Measurements from ENCODE around the gene ZMYND8. TPM values are rescaled to one million over a fixed set of nuclear protein-coding genes. Genes with fewer than 3 reads are reported as not detected.
"Not testable (repeated sequence)": the region's sequence is repeated elsewhere in the genome, so short reads cannot be mapped to it uniquely, and the experiment has no call there.

The ZMYND8 gene
- 10 to 100 TPM; 28.1 to 29.6 TPM for total RNA-seq

DNA sequence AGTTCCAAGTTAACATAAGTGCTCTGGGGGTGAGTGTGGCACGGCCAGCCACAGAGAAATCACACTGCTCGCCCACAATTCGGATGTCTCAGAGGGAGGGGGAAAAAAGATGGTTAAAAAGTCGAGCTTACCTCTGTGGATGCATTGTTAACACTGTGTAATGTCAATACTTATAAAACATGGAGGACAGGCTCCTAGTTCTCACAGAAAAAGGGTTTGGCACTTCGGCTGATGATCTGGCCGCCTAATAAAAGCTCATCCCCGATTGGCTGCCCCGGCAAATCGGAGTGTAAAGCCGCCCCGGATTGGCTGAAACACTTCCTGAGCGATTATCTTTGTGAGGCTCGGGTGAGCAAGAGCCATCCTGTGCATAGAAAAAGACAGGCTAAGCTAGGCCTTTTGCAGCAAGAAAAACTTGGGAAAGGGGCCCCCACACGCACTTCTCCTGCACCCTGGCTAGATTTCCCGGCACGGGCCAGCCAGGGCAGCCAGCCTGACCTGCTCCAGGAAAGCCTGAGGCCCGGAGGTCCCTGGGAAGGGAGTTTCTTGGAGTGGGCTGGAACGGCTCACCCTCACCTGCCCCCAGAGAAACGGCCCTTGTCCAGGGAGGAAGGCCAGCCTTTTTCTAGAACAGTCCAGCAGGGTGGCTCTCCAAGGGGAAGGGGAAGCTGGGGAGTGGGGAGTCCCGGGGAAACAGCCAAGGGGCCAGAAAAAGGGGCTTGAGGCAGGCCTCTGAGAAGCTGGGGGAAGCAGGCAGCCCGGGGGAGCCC is at the start of gene ZMYND8:
Gene ZMYND8, minus strand, starts transcription at position 174 of the 770 bp plus-strand sequence. Its CDS starts 29 bp downstream, at position 145.
- intact Hi-C loops (cut with micrococcal nuclease): loop anchor here (1.0 to 2.0 kb wide), 3 partner anchors 39 to 82 kb away; no protein-coding TSS in a partner anchor
- CTCF ChIA-PET: interaction anchor here (1.1 to 6.9 kb wide), 5 partner anchors 27 to 264 kb away, joined by 3 to 92 read pairs (median 5); no protein-coding TSS in a partner anchor
- peak; percentile 99 for DNase-seq
- POLR2A ChIA-PET: interaction anchor here (0.7 to 2.6 kb wide), 12 partner anchors 12 to 254 kb away, joined by 3 to 26 read pairs (median 4); partner anchors contain the start of gene NCOA3
- no peaks in the 10 kb centered on the region for H3K27me3 Mint-ChIP-seq
- H3K4me3 Mint-ChIP-seq: peak within 1 kb of the TSS; percentile 96
- H3K4me1 Mint-ChIP-seq (ENCODE audit: low read depth): peaks cover 35% of the 10 kb centered on the region
- H3K27ac Mint-ChIP-seq: peak within 1 kb of the TSS; percentile 98
- peaks cover 13% of the 10 kb centered on the region for H3K36me3 Mint-ChIP-seq
- H3K9me3 Mint-ChIP-seq: no peaks in the 10 kb centered on the region

DNA sequence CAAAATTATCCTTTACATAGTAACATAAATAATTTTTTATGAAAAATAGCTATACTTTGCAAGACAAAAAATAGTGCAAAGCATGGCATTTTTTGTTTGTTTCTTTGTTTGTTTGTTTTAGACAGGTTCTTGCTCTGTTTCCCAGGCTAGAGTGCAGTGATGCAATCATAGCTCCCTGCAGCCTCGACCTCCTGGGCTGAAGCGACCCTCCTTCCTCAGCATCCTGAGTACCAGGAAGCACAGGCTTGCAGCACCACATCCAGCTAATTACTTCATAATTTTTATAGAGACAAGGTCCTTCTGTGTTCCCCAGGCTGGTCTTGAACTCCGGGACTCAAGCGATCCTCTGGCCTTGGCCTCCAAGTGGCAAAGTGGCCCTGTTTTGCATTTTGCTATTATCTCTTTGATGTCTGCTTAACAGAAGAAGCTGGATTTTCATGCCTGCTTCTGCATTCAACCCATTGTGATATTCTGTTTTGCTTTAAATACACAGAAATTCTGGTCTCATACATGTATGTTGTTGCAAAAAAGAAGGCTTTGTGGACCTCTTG is 49.4 kb upstream of the ZMYND8 start:
- Mint-ChIP-seq H3K27ac (no peak overlapping the region), H3K9me3 (no peaks in the 10 kb centered on the region), H3K36me3 (no peaks in the 10 kb centered on the region), H3K27me3 (no peaks in the 10 kb centered on the region), H3K4me1 (ENCODE audit: low read depth) (peaks cover 6% of the 10 kb centered on the region), H3K4me3 (no peak overlapping the region)
- DNase-seq: no peak
- CTCF ChIA-PET: interaction anchor here (1.6 kb wide), 1 partner anchor 22 kb away, joined by 7 read pairs; no protein-coding TSS in a partner anchor
- POLR2A ChIA-PET: no interaction called here
- intact Hi-C loops (cut with micrococcal nuclease): no loop called here

DNA sequence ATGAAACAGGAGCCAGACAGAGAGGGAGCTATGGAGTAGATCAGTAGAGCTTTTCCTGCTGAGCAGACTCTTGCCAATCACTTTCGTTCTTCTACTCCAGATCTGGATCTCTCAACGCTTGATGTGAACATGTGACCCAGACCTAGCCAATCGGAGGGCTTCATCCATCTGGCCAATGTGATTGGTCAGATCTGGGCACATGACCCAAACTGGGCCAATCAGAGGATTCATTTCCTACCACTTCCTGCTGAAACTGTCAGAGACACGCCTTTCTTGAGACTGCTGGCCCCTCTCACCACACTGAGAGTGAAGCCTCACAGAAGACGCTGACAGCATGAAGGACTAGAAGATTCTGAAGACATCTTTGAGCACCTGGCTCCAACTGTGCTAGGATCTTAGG is 44.2 kb upstream of the ZMYND8 start:
- Mint-ChIP-seq H3K36me3 (no peaks in the 10 kb centered on the region), H3K27ac (no peak overlapping the region), H3K27me3 (no peaks in the 10 kb centered on the region), H3K4me1 (ENCODE audit: low read depth) (peaks cover 3% of the 10 kb centered on the region), H3K4me3 (no peak overlapping the region), H3K9me3 (peaks cover 3% of the 10 kb centered on the region)
- intact Hi-C loops (cut with micrococcal nuclease): no loop called here
- CTCF ChIA-PET: no interaction called here
- POLR2A ChIA-PET: no interaction called here
- DNase-seq: no peak

DNA sequence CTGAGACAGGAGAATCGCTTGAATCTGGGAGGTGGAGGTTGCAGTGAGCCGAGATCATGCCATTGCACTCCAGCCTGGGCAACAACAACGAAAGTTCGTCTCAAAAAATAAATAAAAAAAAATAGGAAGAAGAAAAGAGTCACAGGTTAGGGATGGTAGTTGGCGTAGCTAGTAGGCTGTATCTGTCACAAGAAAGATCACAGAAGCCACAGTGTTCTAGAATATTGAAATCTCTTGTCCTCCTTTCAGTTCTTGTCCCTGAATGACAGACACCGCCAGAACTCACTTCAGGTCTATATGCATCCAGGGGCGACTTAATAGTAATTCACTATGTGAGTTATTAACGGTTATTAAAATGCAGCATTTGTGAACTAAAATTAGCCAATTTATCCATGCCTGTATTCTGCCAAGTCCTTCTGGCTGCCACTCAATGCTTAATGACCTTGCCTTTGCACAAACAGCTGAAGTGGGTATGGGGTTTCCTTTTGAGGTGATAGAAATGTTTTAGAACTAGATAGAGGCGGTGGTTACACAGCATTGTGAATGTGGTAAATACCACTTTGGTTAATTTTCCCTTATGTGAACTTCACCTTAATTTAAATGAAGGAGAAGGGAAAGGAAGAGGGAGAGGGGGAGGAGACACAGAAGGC is 41.3 kb upstream of the ZMYND8 start:
- no peak overlapping the region for H3K4me3 Mint-ChIP-seq
- DNase-seq: no peak
- H3K4me1 Mint-ChIP-seq (ENCODE audit: low read depth): peaks cover 4% of the 10 kb centered on the region
- CTCF ChIA-PET: interaction anchor here (0.6 to 0.7 kb wide), 3 partner anchors 14 to 248 kb away, joined by 3 to 4 read pairs (median 3); no protein-coding TSS in a partner anchor
- peaks cover 3% of the 10 kb centered on the region for H3K9me3 Mint-ChIP-seq
- H3K27ac Mint-ChIP-seq: no peak overlapping the region
- H3K27me3 Mint-ChIP-seq: no peaks in the 10 kb centered on the region
- POLR2A ChIA-PET: no interaction called here
- intact Hi-C loops (cut with micrococcal nuclease): no loop called here
- H3K36me3 Mint-ChIP-seq: no peaks in the 10 kb centered on the region

DNA sequence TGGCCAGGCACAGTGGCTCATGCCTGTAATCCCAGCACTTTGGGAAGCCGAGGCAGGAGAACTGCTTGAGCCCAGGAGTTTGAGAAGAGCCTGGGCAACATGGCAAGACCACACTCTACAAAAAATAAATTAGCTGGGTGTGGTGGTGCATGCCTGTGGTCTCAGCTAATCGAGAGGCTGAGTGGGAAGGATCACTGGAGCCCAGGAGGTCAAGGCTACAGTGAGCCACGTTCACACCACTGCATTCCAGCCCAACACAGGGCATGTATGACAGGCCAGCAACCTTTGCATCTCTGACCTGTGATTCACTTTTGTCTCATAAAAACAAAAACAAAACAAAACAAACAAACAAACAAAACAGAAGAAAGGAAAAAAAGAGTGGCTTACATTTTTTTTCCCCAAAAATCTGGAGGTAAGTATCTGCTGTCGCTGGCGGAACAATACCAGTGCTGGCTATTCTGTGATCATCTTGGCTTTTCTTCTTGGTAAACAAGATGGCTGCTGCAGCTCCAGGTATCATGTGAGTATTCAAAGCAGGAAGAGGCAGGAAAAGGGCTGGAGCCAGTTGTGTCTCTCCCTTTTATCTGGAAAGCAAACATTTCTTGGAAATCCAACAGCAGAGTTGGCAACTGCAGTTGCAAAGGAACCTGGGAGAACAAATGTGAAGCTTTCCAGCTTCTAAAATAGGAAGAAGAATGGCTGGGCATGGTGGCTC is 40.4 kb upstream of the ZMYND8 start:
- intact Hi-C loops (cut with micrococcal nuclease): no loop called here
- Mint-ChIP-seq H3K27me3 (no peaks in the 10 kb centered on the region), H3K36me3 (no peaks in the 10 kb centered on the region), H3K4me1 (ENCODE audit: low read depth) (peaks cover 13% of the 10 kb centered on the region), H3K4me3 (no peak overlapping the region), H3K9me3 (peaks cover 3% of the 10 kb centered on the region), H3K27ac (no peak overlapping the region)
- ChIA-PET CTCF (interaction anchor here (1.4 to 2.4 kb wide), 2 partner anchors 13 to 176 kb away, joined by 3 to 17 read pairs; no protein-coding TSS in a partner anchor), POLR2A (interaction anchor here (0.9 kb wide), 1 partner anchor 135 kb away, joined by 3 read pairs; no protein-coding TSS in a partner anchor)
- DNase-seq: no peak

DNA sequence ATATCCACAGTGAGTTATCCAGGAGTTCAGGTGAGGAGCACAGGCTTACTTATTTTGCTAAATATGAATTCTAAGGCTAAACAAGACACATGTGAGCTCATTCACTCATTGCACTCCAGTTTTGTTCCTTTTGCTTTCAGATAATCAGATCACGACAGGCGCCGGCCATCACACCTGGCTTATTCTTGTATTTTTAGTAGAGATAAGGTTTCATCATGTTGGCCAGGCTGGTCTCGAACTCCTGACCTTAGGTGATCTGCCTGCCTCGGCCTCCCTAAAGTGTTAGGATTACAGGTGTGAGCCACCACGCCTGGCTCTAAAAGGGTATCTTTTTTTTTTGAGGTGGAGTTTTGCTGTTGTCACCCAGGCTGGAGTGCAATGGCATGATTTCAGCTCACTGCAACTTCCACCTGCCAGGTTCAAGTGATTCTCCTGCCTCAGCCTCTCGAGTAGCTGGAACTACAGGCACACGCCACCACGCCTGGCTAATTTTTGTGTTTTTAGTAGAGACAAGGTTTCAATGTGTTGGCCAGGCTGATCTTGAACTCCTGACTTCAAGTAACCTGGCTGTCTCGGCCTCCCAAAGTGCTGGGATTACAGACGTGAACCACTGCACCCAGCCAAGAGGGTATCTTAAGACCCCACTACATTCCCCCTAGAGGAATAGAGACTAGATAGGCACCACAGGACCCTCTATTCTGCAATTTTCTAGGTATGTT is 37.5 kb upstream of the ZMYND8 start:
- H3K36me3 Mint-ChIP-seq; intact Hi-C loops (cut with micrococcal nuclease); H3K9me3 Mint-ChIP-seq; DNase-seq; H3K27ac Mint-ChIP-seq; POLR2A ChIA-PET; H3K4me3 Mint-ChIP-seq; H3K27me3 Mint-ChIP-seq: not testable (repeated sequence)
- H3K4me1 Mint-ChIP-seq (ENCODE audit: low read depth): peaks cover 19% of the 10 kb centered on the region
- CTCF ChIA-PET: interaction anchor here (0.6 to 3.4 kb wide), 4 partner anchors 10 to 228 kb away, joined by 3 to 24 read pairs (median 4); no protein-coding TSS in a partner anchor

DNA sequence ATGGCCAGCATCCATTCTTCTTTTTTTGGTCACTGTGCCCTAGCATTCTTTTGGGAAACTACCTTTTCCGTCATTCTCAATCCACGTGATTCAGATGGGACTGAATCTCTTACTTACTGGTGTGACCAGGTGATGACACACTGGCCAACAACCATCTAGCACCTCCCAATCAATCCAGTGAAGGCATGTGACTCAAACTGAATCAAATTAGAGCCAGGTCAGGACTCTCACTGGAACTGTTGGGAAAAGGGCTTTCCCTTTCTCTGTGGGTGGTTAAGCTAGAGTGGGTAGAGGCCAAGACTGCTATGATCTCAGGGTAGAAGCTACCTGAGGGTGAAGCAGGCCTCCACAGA is 36.2 kb upstream of the ZMYND8 start:
- intact Hi-C loops (cut with micrococcal nuclease): no loop called here

DNA sequence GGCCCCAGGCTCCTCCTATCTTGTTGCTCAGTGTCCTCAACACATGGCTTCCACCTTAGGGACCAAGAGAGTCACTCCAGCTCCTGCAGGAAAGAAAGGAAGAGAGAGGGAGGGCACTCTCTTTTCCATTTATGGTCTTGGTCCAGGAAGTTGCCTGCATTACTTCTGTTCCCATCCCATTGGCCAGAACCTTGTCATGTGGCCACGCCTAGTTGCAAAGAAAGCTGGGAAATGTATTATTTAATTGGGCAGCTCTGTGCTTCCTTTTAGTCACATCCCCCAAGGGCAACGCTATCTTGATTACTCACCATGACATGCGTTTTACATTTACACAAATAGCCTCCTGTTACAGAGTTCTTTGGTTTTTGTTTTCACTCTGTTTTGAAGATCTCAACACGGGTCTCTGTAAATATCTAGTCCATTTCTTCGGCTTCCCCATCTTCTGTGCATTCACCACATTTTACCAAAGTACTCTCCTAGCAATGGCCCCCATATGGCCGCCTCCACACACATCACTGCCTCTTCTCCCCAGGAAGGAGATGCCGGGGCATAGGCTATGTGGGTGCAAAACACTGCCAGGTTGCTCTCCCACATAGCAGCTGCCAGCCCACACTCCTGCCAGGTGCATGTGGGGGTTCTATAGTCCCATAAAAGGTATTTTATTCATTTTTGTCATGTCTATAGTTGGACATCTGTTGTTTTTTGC is 35.7 kb upstream of the ZMYND8 start:
- ChIA-PET POLR2A (no interaction called here), CTCF (interaction anchor here (0.9 to 3.4 kb wide), 8 partner anchors 8 to 229 kb away, joined by 3 to 24 read pairs (median 4); no protein-coding TSS in a partner anchor)
- H3K4me3 Mint-ChIP-seq: no peak overlapping the region
- intact Hi-C loops (cut with micrococcal nuclease): no loop called here
- peak overlapping the region; percentile 31 for H3K27ac Mint-ChIP-seq
- peaks cover 2% of the 10 kb centered on the region for H3K9me3 Mint-ChIP-seq
- no peaks in the 10 kb centered on the region for H3K36me3 Mint-ChIP-seq
- H3K4me1 Mint-ChIP-seq (ENCODE audit: low read depth): peaks cover 17% of the 10 kb centered on the region
- peak; percentile 29 for DNase-seq
- H3K27me3 Mint-ChIP-seq: no peaks in the 10 kb centered on the region

More for the DNA sequence above, 36.2 kb upstream of the ZMYND8 start:
- H3K4me3 Mint-ChIP-seq: no peak overlapping the region
- peak overlapping the region; percentile 31 for H3K27ac Mint-ChIP-seq
- H3K9me3 Mint-ChIP-seq: peaks cover 2% of the 10 kb centered on the region
- no peak for DNase-seq
- CTCF ChIA-PET: interaction anchor here (1.0 to 3.4 kb wide), 5 partner anchors 9 to 228 kb away, joined by 3 to 24 read pairs (median 5); no protein-coding TSS in a partner anchor
- no peaks in the 10 kb centered on the region for H3K36me3 Mint-ChIP-seq
- POLR2A ChIA-PET: no interaction called here
- peaks cover 17% of the 10 kb centered on the region for H3K4me1 Mint-ChIP-seq (ENCODE audit: low read depth)
- H3K27me3 Mint-ChIP-seq: no peaks in the 10 kb centered on the region

DNA sequence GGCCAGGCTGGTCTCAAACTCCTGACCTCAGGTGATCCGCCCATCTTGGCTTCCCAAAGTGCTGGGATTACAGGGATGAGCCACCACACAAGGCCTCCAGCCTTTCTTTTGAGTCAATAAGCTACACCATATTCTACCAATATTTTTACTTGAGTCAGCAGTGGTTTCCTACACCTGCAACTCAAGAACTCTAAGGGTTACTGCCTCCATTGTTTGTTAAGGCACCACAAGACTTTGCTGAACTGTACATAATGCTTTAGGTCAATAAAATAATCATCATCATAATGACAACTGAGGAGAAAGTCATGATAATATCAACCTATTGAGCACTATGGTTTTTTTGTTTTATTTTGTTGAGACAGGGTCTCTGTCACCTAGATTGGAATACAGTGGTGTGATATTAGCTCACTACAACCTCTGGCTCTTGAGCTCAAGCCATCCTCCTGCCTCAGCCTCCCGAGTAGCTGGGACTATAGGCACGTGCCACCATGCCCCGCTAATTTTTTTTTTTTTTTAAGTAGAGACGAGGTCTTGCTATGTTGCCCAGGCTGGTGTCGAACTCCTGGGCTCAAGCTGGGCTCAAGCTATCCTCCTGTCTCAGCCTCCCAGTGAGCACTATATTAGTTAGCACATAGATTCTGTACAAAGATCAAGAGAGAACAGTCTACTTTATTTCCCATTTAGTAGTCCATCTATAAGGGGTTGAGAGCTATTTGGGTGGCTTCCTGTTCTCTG is 34.9 kb upstream of the ZMYND8 start:
- CTCF ChIA-PET: interaction anchor here (0.9 to 3.4 kb wide), 7 partner anchors 8 to 230 kb away, joined by 3 to 24 read pairs (median 5); no protein-coding TSS in a partner anchor
- Mint-ChIP-seq H3K27me3 (no peaks in the 10 kb centered on the region), H3K9me3 (peaks cover 2% of the 10 kb centered on the region), H3K4me3 (no peak overlapping the region), H3K4me1 (ENCODE audit: low read depth) (peaks cover 17% of the 10 kb centered on the region), H3K36me3 (no peaks in the 10 kb centered on the region), H3K27ac (peak overlapping the region; percentile 28)
- POLR2A ChIA-PET: no interaction called here
- no peak for DNase-seq
- intact Hi-C loops (cut with micrococcal nuclease): no loop called here

DNA sequence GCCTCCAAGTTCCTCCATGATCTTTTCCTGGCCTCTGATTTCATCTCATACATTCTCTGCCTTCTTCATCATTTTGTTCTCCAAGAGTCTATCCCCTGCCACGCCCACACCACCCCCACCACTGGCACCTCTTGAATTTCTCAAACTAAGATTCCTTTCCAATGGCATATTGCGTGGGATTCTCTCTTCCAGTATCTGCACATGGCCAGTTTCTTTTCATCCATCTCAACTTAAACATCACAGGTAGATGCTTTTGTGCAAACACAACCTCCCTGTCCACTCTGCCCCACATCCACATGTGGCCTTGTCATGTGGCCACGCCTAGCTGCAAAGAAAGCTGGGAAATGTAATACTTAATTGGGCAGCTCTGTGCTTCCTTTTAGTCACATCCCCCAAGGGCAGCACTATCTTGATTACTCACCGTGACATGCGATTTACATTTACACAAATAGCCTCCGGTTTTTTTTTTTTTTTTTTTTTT is 33.4 kb upstream of the ZMYND8 start:
- POLR2A ChIA-PET: interaction anchor here (0.6 kb wide), 1 partner anchor 125 kb away, joined by 3 read pairs; no protein-coding TSS in a partner anchor
- H3K4me1 Mint-ChIP-seq (ENCODE audit: low read depth): peaks cover 17% of the 10 kb centered on the region
- no peak for DNase-seq
- CTCF ChIA-PET: no interaction called here
- H3K4me3 Mint-ChIP-seq: no peak overlapping the region
- H3K27ac Mint-ChIP-seq: no peak overlapping the region
- peaks cover 2% of the 10 kb centered on the region for H3K9me3 Mint-ChIP-seq
- H3K27me3 Mint-ChIP-seq: no peaks in the 10 kb centered on the region
- H3K36me3 Mint-ChIP-seq: no peaks in the 10 kb centered on the region
- intact Hi-C loops (cut with micrococcal nuclease): no loop called here
